Brain microvascular endothelial cell (primary cell): Measurements from ENCODE around the gene LEPR.

Source experiments
- DNase-seq: peaks from one replicate; pipeline ENCODE4 v3.0.0-alpha.2; 2020
- H3K27ac ChIP-seq: fragments of 250-450 bp; sonication (Bioruptor Pico); 2 replicates; pipeline ENCODE4 v1.5.1; 2020; ENCODE audit warnings: mild to moderate bottlenecking, moderate library complexity
- H3K27me3 ChIP-seq: fragments of 250-450 bp; sonication (Bioruptor Pico); replicated peaks from 2 replicates; pipeline ENCODE4 v1.5.1; 2020; ENCODE audit warnings: mild to moderate bottlenecking
- H3K36me3 ChIP-seq: fragments of 250-450 bp; sonication (Bioruptor Pico); replicated peaks from 2 replicates; pipeline ENCODE4 v1.5.1; 2020; ENCODE audit warnings: mild to moderate bottlenecking
- H3K4me3 ChIP-seq: 2 replicates; pipeline ENCODE4 v1.5.1; 2011; ENCODE audit warnings: low read depth, mild to moderate bottlenecking, control low read depth, low read length, moderate library complexity
- CTCF ChIP-seq: IDR thresholded peaks from 2 replicates; pipeline ENCODE4 v1.5.1; 2011; ENCODE audit warnings: low read depth, mild to moderate bottlenecking, moderate library complexity, low read length, control low read depth, inconsistent platforms; ENCODE audit errors: missing control alignments
- in situ Hi-C: cut with HindIII; loops from 2 replicates; pipeline ENCODE4 v1.10.0; 2017; ENCODE audit warnings: low sequenced_read_pairs, low pct_ligation_motif_present

Gene LEPR

GRCh38 chr1:65409314-65409713 lies 11.2 kb upstream of the LEPR start:
- Histone ChIP-seq H3K27ac (no peak overlapping the region), H3K36me3 (no peaks in the 10 kb centered on the region), H3K27me3 (no peaks in the 10 kb centered on the region), H3K4me3 (no peak overlapping the region)
- no peak for DNase-seq
- TF ChIP-seq CTCF: no peak
- in situ Hi-C loops: no loop called here

GRCh38 chr1:65409816-65410326 lies 10.6 kb upstream of the LEPR start:
- no peak for DNase-seq
- H3K27ac ChIP-seq: no peak overlapping the region
- no peaks in the 10 kb centered on the region for H3K36me3 ChIP-seq
- H3K4me3 ChIP-seq: no peak overlapping the region
- in situ Hi-C loops: no loop called here
- no peak for TF ChIP-seq CTCF
- H3K27me3 ChIP-seq: no peaks in the 10 kb centered on the region

GRCh38 chr1:65412256-65412983 lies 8.0 kb upstream of the LEPR start:
- Histone ChIP-seq H3K4me3 (no peak overlapping the region), H3K27ac (peak overlapping the region; percentile 4), H3K36me3 (no peaks in the 10 kb centered on the region), H3K27me3 (no peaks in the 10 kb centered on the region)
- no peak for DNase-seq
- no peak for TF ChIP-seq CTCF
- in situ Hi-C loops: no loop called here

GRCh38 chr1:65412984-65413375 lies 7.5 kb upstream of the LEPR start:
- DNase-seq: peak; percentile 37
- Histone ChIP-seq H3K27ac (peak overlapping the region; percentile 4), H3K4me3 (no peak overlapping the region), H3K27me3 (no peaks in the 10 kb centered on the region), H3K36me3 (no peaks in the 10 kb centered on the region)
- TF ChIP-seq CTCF: no peak
- in situ Hi-C loops: no loop called here

GRCh38 chr1:65414538-65414937 lies 5.9 kb upstream of the LEPR start:
- Histone ChIP-seq H3K36me3 (no peaks in the 10 kb centered on the region), H3K27me3 (no peaks in the 10 kb centered on the region), H3K27ac (no peak overlapping the region), H3K4me3 (no peak overlapping the region)
- in situ Hi-C loops: no loop called here
- DNase-seq: no peak
- TF ChIP-seq CTCF: no peak

GRCh38 chr1:65416767-65417166 lies 3.7 kb upstream of the LEPR start:
- in situ Hi-C loops: no loop called here
- no peak for TF ChIP-seq CTCF
- Histone ChIP-seq H3K36me3 (no peaks in the 10 kb centered on the region), H3K4me3 (no peak overlapping the region), H3K27me3 (no peaks in the 10 kb centered on the region), H3K27ac (no peak overlapping the region)
- no peak for DNase-seq
